PFSK-1 (cell line): Measurements from ENCODE around the gene PARD6A.

ENCODE experiments used
- FOXP2 ChIP-seq: optimal IDR thresholded peaks from 2 replicates; pipeline ENCODE3; 2011; ENCODE audit warnings: borderline replicate concordance, control low read depth, inconsistent platforms; ENCODE audit not compliant: insufficient read depth; ENCODE audit errors: extremely low read length, extremely low read depth
- REST ChIP-seq, 2 experiments: IDR thresholded peaks; 2 replicates each; pipeline versions ENCODE4 v1.6.1 to v1.8.0; 2011 to 2012; ENCODE audit warnings: low read depth in 2 of 2, low read length in 2 of 2, control low read depth in 1 of 2, inconsistent platforms in 1 of 2, mild to moderate bottlenecking in 1 of 2, moderate library complexity in 1 of 2; ENCODE audit not compliant: insufficient read depth in 1 of 2
- SIN3A ChIP-seq: IDR thresholded peaks from 2 replicates; pipeline ENCODE4 v1.6.1; 2012; ENCODE audit warnings: mild to moderate bottlenecking, low read length, moderate library complexity, borderline replicate concordance; ENCODE audit not compliant: insufficient read depth
- TAF1 ChIP-seq: IDR thresholded peaks from 2 replicates; pipeline ENCODE4 v1.6.1; 2012; ENCODE audit warnings: low read length, control low read depth, borderline replicate concordance; ENCODE audit not compliant: insufficient read depth

- TF ChIP-seq REST (IDR thresholded peaks at IDR 0.05; ENCODE audit: insufficient read depth in 1 of 2, low read depth in 2 of 2, low read length in 2 of 2) (no peak), SIN3A (no peak), FOXP2 (no peak), TAF1 (no peak)
These were observed 41.4 kb downstream of the PARD6A start for GRCh38 chr16:67702130-67702529.
